Gastroesophageal sphincter (tissue), 4 donors: ENCODE measurements around the gene CRIP2. TPM values are rescaled to one million over a fixed set of nuclear protein-coding genes. Genes with fewer than 3 reads are reported as not detected.

Experiments
- ATAC-seq: fragments of 150-250 bp; one replicate; pipeline ENCODE4 v1.9.1; 2016; ENCODE audit warnings: mild to moderate bottlenecking, moderate library complexity
- H3K27ac ChIP-seq, 4 donors: fragments of 200-600 bp; sonication (generic) in 3 of 4; 1 replicate in 3 of 4; 2 replicates in 1 of 4; pipeline ENCODE4 v1.5.1; 2016 to 2019
- H3K27me3 ChIP-seq: fragments of 200-600 bp; sonication (generic); one replicate; pipeline ENCODE4 v1.5.1; 2019
- H3K36me3 ChIP-seq, 2 donors: fragments of 200-600 bp; sonication (generic); one replicate each; pipeline ENCODE4 v1.5.1; 2019; ENCODE audit warnings: control low read depth in 1 of 2
- H3K4me1 ChIP-seq, 3 donors: fragments of 200-600 bp; sonication (generic); 1 replicate in 2 of 3; 2 replicates in 1 of 3; pipeline ENCODE4 v1.5.1; 2016 to 2019; ENCODE audit warnings: control low read depth in 2 of 3
- H3K4me3 ChIP-seq, 2 donors: fragments of 200-600 bp; sonication (generic); one replicate each; pipeline ENCODE4 v1.5.1; 2019; ENCODE audit warnings: mild to moderate bottlenecking in 1 of 2, moderate library complexity in 1 of 2
- H3K9me3 ChIP-seq, 3 donors: fragments of 200-600 bp; sonication (generic); one replicate each; pipeline ENCODE4 v1.5.1; 2017 to 2019; ENCODE audit warnings: control low read depth in 2 of 3
- CTCF ChIP-seq, 4 experiments: fragments of 200-600 bp in 2 of 4; fragments of 450-650 bp in 2 of 4; sonication (generic) in 1 of 4; IDR thresholded peaks; one replicate each; pipeline ENCODE4 v1.5.1; 2017 to 2019; ENCODE audit warnings: antibody characterized with exemption in 4 of 4, mild to moderate bottlenecking in 2 of 4, moderate library complexity in 2 of 4
- EP300 ChIP-seq: sonication (generic); formaldehyde crosslinking; IDR thresholded peaks from one replicate; pipeline ENCODE4 v1.6.1; 2017; ENCODE audit warnings: antibody characterized with exemption, mild to moderate bottlenecking
- POLR2A ChIP-seq, 2 donors: fragments of 450-650 bp; IDR thresholded peaks; one replicate each; pipeline ENCODE4 v1.6.1; 2017; ENCODE audit warnings: antibody characterized with exemption in 2 of 2, mild to moderate bottlenecking in 2 of 2, moderate library complexity in 1 of 2
- POLR2AphosphoS5 ChIP-seq: sonication (generic); formaldehyde crosslinking; IDR thresholded peaks from one replicate; pipeline ENCODE4 v1.6.1; 2017; ENCODE audit warnings: antibody characterized with exemption
- WGBS, 2 donors: methylation state at CpG; one replicate each; pipeline ENCODE4 v1.1.5; 2018; ENCODE audit warnings: low coverage in 1 of 2; 5-methylcytosine and 5-hydroxymethylcytosine counted together
- total RNA-seq, 4 donors: library from RNA; depleted of rRNA; stranded (reverse); fragments of >200 nt; gene quantifications; one replicate each; pipeline ENCODE4 v1.1.0, GENCODE V29; 2016

The CRIP2 gene
- total RNA-seq, 4 donors from 2014 or later = 165 to 518 (median 343) TPM

GRCh38 chr14:105427936-105428485 is 46.6 kb upstream of the CRIP2 start:
- peaks cover 0 to 6% (median 0%) of the 10 kb centered on the region in 3 donors for H3K4me1 ChIP-seq
- no peak overlapping the region for H3K27ac ChIP-seq
- TF ChIP-seq CTCF (IDR thresholded peaks at IDR 0.05) (no peak), EP300 (no peak), POLR2A (IDR thresholded peaks at IDR 0.05) (no peak), POLR2AphosphoS5 (no peak)
- H3K27me3 ChIP-seq = no peaks in the 10 kb centered on the region
- no peak overlapping the region for H3K4me3 ChIP-seq
- no peaks in the 10 kb centered on the region for H3K9me3 ChIP-seq
- no peak for ATAC-seq
- 84 to 88% methylated on average over 4 to 8 of the region's 9 CpGs for WGBS, 2 donors
- H3K36me3 ChIP-seq = peaks cover 0 to 31% of the 10 kb centered on the region in 2 donors

- no peaks in the 10 kb centered on the region for H3K9me3 ChIP-seq
- peaks cover 0 to 29% of the 10 kb centered on the region in 2 donors for H3K36me3 ChIP-seq
- TF ChIP-seq POLR2A (IDR thresholded peaks at IDR 0.05) (no peak), EP300 (no peak), POLR2AphosphoS5 (no peak), CTCF (IDR thresholded peaks at IDR 0.05) (no peak)
- no peak for ATAC-seq
- 95% methylated on average over 6 of the region's 6 CpGs; no CpG with 5 or more reads in 1 of the 2 donors for WGBS, 2 donors
- no peak overlapping the region for H3K4me3 ChIP-seq
- H3K27ac ChIP-seq = peak overlapping the region in 2 of 4 donors; percentile 4 to 65
- H3K27me3 ChIP-seq = no peaks in the 10 kb centered on the region
- peaks cover 0 to 4% (median 0%) of the 10 kb centered on the region in 3 donors for H3K4me1 ChIP-seq
Observed at GRCh38 chr14:105430042-105430441, 44.6 kb upstream of the CRIP2 start.

GRCh38 chr14:105430565-105430964 is 44.1 kb upstream of the CRIP2 start:
- Histone ChIP-seq H3K4me1 (no peaks in the 10 kb centered on the region), H3K4me3 (no peak overlapping the region), H3K9me3 (no peaks in the 10 kb centered on the region), H3K27ac (peak overlapping the region in 3 of 4 donors; percentile 4 to 65 (median 25)), H3K27me3 (no peaks in the 10 kb centered on the region), H3K36me3 (peaks cover 0 to 24% of the 10 kb centered on the region in 2 donors)
- peak; percentile 21 for ATAC-seq
- TF ChIP-seq POLR2AphosphoS5 = no peak
- TF ChIP-seq POLR2A (IDR thresholded peaks at IDR 0.05) = no peak
- no peak for TF ChIP-seq EP300
- TF ChIP-seq CTCF (IDR thresholded peaks at IDR 0.05) = no peak
- WGBS, 2 donors = 69 to 72% methylated on average over 8 to 9 of the region's 9 CpGs

- 82 to 100% methylated on average over 1 of the region's 1 CpG for WGBS, 2 donors
- Histone ChIP-seq H3K27me3 (no peaks in the 10 kb centered on the region), H3K36me3 (peaks cover 0 to 20% of the 10 kb centered on the region in 2 donors), H3K27ac (peak overlapping the region in 2 of 4 donors; percentile 25 to 65), H3K4me3 (no peak overlapping the region), H3K4me1 (no peaks in the 10 kb centered on the region), H3K9me3 (no peaks in the 10 kb centered on the region)
- no peak for ATAC-seq
- TF ChIP-seq CTCF (IDR thresholded peaks at IDR 0.05) (no peak), POLR2A (IDR thresholded peaks at IDR 0.05) (no peak), POLR2AphosphoS5 (no peak), EP300 (no peak)
Observed at GRCh38 chr14:105431256-105431655, 43.4 kb upstream of the CRIP2 start.

GRCh38 chr14:105432657-105433056 is 42.0 kb upstream of the CRIP2 start:
- no peaks in the 10 kb centered on the region for H3K27me3 ChIP-seq
- ATAC-seq = no peak
- TF ChIP-seq EP300 (no peak), POLR2A (IDR thresholded peaks at IDR 0.05) (no peak), POLR2AphosphoS5 (no peak), CTCF (IDR thresholded peaks at IDR 0.05) (no peak)

More at GRCh38 chr14:105432657-105433056, 42.0 kb upstream of the CRIP2 start:
- peaks cover 0 to 13% (median 0%) of the 10 kb centered on the region in 3 donors for H3K4me1 ChIP-seq
- H3K36me3 ChIP-seq = peaks cover 0 to 6% of the 10 kb centered on the region in 2 donors
- 81 to 93% methylated on average over 2 to 10 of the region's 12 CpGs for WGBS, 2 donors
- no peak overlapping the region for H3K4me3 ChIP-seq
- H3K27ac ChIP-seq = no peak overlapping the region
- H3K9me3 ChIP-seq = no peaks in the 10 kb centered on the region
